ENCODE data around the gene C5orf52. TPM values are rescaled to one million over a fixed set of nuclear protein-coding genes. Genes with fewer than 3 reads are reported as not detected.
"Not testable (repeated sequence)": the region's sequence is repeated elsewhere in the genome, so short reads cannot be mapped to it uniquely, and the experiment has no call there.

C5orf52 gene
- total RNA-seq, 6 experiments from 2014 or later = not detected

- WGBS (ENCODE audit: insufficient coverage, low coverage, low lambda C conversion rate, missing lambda C conversion rate) = no CpG with 5 or more reads among the region's 2 CpGs
- peak in 1 of 3 donors; percentile 9 for DNase-seq
- Histone ChIP-seq H3K4me1 (no peaks in the 10 kb centered on the region), H3K36me3 (no peaks in the 10 kb centered on the region), H3K4me3 (no peak overlapping the region), H3K27me3 (no peaks in the 10 kb centered on the region), H3K9me3 (no peaks in the 10 kb centered on the region), H3K27ac (no peak overlapping the region)
- ATAC-seq = no peak
- TF ChIP-seq POLR2A (IDR thresholded peaks at IDR 0.05) (no peak), CTCF (IDR thresholded peaks at IDR 0.05) (no peak)
- intact Hi-C loops (cut with DNase I) = no loop called here
Observed at GRCh38 chr5:157680239-157680638, 8.9 kb downstream of the C5orf52 start.

- no peaks in the 10 kb centered on the region for H3K27me3 ChIP-seq
- no peaks in the 10 kb centered on the region for H3K36me3 ChIP-seq
- ATAC-seq (no peak), DNase-seq (peak in 1 of 3 donors; percentile 31)
- intact Hi-C loops (cut with DNase I) = no loop called here
- H3K9me3 ChIP-seq = no peaks in the 10 kb centered on the region
- no peak for TF ChIP-seq CTCF (IDR thresholded peaks at IDR 0.05)
- TF ChIP-seq POLR2A (IDR thresholded peaks at IDR 0.05) = no peak
- no peak overlapping the region for H3K4me3 ChIP-seq
- 62% methylated on average over 4 of the region's 4 CpGs for WGBS (ENCODE audit: insufficient coverage, low coverage, low lambda C conversion rate, missing lambda C conversion rate)
- no peak overlapping the region for H3K27ac ChIP-seq
- no peaks in the 10 kb centered on the region for H3K4me1 ChIP-seq
Observed at GRCh38 chr5:157681048-157681447, 9.7 kb downstream of the C5orf52 start.

- WGBS (ENCODE audit: insufficient coverage, low coverage, low lambda C conversion rate, missing lambda C conversion rate) = 46% methylated on average over 3 of the region's 3 CpGs
- Histone ChIP-seq H3K27me3 (no peaks in the 10 kb centered on the region), H3K9me3 (no peaks in the 10 kb centered on the region), H3K4me3 (no peak overlapping the region), H3K27ac (no peak overlapping the region), H3K4me1 (no peaks in the 10 kb centered on the region), H3K36me3 (no peaks in the 10 kb centered on the region)
- TF ChIP-seq POLR2A (IDR thresholded peaks at IDR 0.05) (no peak), CTCF (IDR thresholded peaks at IDR 0.05) (no peak)
- intact Hi-C loops (cut with DNase I) = no loop called here
- no peak for ATAC-seq
- peak in 1 of 3 donors; percentile 1 for DNase-seq
Observed at GRCh38 chr5:157682257-157682656, 10.9 kb downstream of the C5orf52 start.

DNA sequence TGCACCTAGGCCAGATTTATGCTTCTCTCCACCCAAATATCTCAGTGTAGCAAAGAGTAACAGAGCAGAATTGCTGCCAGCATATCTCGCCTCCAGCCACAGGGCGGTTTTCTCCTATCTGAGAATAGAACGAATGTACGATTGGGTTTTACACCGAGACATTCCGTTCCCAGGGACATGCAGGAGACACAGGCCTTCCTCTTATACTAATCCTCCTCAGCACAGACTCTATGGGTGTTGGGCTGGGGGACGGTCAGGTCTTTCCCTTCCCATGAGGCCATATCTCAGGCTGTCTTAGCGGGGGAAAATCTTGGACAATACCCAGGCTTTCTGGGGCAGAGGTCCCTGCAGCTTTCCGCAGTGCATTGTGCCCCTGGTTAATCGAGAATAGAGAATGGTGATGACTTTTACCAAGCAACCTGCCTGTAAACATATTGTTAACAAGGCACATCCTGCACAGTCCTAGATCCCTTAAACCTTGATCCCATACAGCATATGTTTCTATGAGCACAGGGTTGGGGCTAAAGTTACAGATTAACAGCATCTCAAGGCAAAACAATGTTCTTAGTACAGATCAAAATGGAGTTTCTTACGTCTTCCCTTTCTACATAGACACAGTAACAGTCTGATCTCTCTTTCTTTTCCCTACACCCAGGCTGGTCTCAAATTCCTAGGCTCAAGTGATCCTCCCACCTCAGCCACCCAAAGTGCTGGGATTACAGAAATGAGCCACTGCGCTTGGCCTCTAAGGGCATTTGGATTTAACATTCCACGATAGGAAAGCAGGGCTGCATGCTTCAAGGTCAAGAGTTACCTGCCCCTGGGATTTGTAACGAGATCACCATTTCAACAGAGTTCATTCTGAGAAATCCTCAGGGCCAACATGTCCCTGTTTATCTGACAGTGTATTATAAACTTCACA lies 15.2 kb downstream of the C5orf52 start:
- intact Hi-C loops (cut with DNase I); ATAC-seq; H3K36me3 ChIP-seq; H3K27ac ChIP-seq; H3K4me1 ChIP-seq; H3K27me3 ChIP-seq; H3K4me3 ChIP-seq; H3K9me3 ChIP-seq: not testable (repeated sequence)
- 78% methylated on average over 13 of the region's 14 CpGs for WGBS (ENCODE audit: insufficient coverage, low coverage, low lambda C conversion rate, missing lambda C conversion rate)
- peak in 1 of 3 donors; percentile 14 for DNase-seq

- ATAC-seq = no peak
- no peak overlapping the region for H3K4me3 ChIP-seq
- intact Hi-C loops (cut with DNase I) = no loop called here
- no peaks in the 10 kb centered on the region for H3K9me3 ChIP-seq
- WGBS (ENCODE audit: insufficient coverage, low coverage, low lambda C conversion rate, missing lambda C conversion rate) = 89% methylated on average over 1 of the region's 1 CpG
- DNase-seq = no peak
- no peaks in the 10 kb centered on the region for H3K36me3 ChIP-seq
- H3K4me1 ChIP-seq = no peaks in the 10 kb centered on the region
- TF ChIP-seq CTCF (IDR thresholded peaks at IDR 0.05) (no peak), POLR2A (IDR thresholded peaks at IDR 0.05) (no peak)
- no peaks in the 10 kb centered on the region for H3K27me3 ChIP-seq
- H3K27ac ChIP-seq = no peak overlapping the region
Observed at GRCh38 chr5:157687198-157687554, 15.8 kb downstream of the C5orf52 start.

Data from right lobe of liver (tissue), 6 donors.